GM18858 (cell line): ENCODE data around the gene ACY1.

Source experiments
- ATAC-seq: cut with Tn5 transposase; IDR thresholded peaks from one replicate; pipeline ENCODE4 v1.9.1; 2021; ENCODE audit not compliant: unreplicated experiment

Gene ACY1

DNA sequence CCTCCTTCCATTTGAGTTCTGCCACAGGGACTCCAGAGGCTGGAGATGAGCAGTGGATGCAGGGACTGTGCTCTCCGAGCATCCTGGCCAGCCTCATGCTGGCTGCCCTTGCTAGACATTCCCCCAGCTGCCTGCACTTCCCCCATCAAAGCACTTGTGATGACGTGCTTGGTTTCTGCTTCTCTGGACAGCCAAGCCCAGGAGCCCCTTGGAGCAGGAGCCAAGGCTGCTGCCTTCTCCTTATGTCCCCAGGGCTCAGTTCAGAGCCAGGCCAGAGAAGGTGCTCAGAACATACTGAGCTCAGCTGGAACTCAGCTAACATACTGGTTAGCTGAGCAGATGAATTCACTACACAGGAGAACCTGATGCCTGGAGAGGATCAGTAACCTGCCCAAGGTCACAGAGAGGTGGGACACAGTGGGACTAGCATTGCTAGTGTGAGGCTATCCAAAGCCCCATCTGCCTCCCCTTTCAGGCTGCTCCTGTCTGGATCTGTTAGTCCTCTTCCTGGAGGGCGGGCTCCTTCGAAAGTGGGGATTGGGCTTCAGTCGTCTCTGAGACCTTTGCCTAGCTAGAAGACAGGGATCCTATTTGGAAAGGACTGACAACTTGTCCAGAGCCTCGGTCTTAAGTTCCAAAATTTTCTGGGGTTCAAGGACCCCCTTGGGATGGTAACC, 20.3 kb upstream of the ACY1 start:
- ATAC-seq = no peak

- ATAC-seq = no peak
These were observed 19.3 kb upstream of the ACY1 start for GRCh38 chr3:51963951-51964451.

DNA sequence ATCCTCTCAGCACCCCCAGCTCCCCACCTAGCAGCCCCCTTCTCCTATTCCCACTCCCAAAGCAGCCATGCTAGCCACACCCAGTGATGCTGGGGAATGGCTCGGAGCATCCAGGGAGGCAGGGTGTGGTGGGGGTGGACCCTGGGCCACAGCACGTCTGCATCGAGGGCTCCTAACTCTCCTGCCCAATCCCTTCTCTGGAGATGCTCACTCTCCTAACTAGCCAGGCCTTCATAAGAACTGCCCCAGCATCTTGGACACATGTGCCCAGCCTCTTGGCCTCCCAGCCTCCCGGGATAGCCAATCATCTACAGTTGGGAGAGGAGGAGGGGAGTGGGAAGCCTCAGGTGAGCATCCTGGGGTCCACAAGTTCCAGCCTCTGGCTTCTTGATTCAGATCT, 18.8 kb upstream of the ACY1 start:
- no peak for ATAC-seq

GRCh38 chr3:51966016-51966415, 17.3 kb upstream of the ACY1 start:
- ATAC-seq = no peak

- ATAC-seq = no peak
These were observed 16.8 kb upstream of the ACY1 start for GRCh38 chr3:51966486-51966885.

DNA sequence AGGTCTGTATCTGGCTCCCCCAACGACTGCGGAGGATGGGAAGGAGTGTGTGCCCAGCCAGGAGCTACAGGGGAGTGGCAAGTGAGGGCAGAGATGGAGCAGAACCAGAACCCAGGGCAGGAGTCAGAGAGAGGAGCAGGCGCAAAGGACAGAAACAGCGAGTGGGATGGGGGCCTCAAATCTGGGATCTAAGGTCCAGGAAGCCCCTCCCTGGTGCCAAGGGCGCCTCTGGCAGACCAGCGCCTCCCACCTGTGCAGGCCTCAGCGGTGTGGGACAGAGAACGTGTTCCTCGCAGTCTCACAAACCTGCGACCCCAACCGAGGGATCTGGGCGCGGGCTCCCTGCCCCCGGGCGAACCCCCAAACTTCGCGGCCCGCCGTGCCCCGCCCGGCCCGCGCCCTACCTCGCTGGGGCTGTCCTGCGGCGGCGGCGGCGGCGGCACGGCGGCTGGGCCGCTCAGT, 16.4 kb upstream of the ACY1 start:
- no peak for ATAC-seq

GRCh38 chr3:51967384-51968169, 15.8 kb upstream of the ACY1 start, which contains the start of gene PCBP4:
Gene PCBP4, minus strand, starts transcription at chr3:51967454. Its CDS starts 6,214 bp downstream, at chr3:51961240.
- no peak for ATAC-seq

GRCh38 chr3:51968170-51968775, 15.1 kb upstream of the ACY1 start:
- no peak for ATAC-seq

- no peak for ATAC-seq
These were observed 14.3 kb upstream of the ACY1 start for GRCh38 chr3:51968883-51969678.

DNA sequence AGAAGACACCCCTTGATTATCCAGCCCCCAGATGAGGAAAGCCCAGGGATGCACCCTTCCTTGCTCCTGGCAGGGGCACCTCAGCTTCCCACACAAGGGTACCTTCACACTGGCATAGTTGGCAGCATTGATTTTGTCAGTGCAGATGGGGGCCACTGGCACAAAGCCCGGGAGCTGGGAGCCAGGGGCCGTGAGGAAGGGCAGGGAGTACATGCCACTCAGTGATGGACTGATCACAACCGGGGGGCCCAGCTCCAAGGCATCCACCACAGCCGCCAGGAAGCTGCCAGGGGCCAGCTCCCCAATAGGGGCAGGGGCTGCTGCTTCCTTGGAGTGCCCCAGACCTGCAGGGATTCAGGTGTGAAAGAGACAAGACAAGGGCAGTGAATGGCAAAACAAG, 13.5 kb upstream of the ACY1 start:
- no peak for ATAC-seq

- ATAC-seq = no peak
These were observed 12.6 kb upstream of the ACY1 start for GRCh38 chr3:51970606-51971300.

- ATAC-seq = no peak
These were observed 12.0 kb upstream of the ACY1 start for GRCh38 chr3:51971350-51971749.

- ATAC-seq = no peak
These were observed 8.9 kb upstream of the ACY1 start for GRCh38 chr3:51974277-51974962.

- peak; percentile 39 for ATAC-seq
These were observed 8.1 kb upstream of the ACY1 start, which contains the start of gene ABHD14A for GRCh38 chr3:51974963-51975851. Gene ABHD14A, plus strand, starts transcription at chr3:51975064. Its CDS starts 72 bp downstream, at chr3:51975136.

DNA sequence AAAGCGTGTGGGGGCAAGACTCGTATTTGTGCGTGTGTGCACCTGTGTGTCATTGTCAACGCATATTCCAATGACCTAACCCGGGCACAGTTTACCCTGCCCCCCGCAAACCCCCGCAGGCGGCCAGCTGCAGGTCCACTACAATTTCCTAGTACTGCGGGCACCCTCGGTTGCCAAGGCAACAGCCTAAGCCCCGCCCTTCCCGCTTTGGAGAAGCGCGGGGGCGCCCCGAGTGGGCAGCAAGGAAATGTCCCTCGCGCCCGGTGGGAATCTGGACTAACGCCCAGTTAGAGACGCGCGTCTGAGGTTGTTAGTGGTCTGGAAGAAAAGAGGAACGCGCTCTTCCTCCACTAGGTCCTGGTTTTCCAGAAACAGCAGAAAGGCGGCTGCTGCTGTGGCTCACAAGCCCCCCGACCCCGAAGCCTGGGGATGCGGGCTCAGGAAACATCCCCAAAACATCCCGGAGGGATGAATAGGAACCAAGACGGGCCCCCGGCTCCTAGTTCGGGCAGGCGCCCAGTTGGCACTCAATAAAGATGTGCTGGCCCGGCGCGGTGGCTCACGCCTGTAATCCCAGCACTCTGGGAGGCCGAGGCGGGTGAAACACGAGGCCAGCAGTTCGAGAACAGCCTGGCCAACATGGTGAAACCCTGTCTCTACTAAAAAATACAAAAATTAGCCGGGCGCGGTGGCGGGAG, 7.3 kb upstream of the ACY1 start:
- no peak for ATAC-seq

- no peak for ATAC-seq
These were observed 5.7 kb upstream of the ACY1 start for GRCh38 chr3:51977446-51978142.

DNA sequence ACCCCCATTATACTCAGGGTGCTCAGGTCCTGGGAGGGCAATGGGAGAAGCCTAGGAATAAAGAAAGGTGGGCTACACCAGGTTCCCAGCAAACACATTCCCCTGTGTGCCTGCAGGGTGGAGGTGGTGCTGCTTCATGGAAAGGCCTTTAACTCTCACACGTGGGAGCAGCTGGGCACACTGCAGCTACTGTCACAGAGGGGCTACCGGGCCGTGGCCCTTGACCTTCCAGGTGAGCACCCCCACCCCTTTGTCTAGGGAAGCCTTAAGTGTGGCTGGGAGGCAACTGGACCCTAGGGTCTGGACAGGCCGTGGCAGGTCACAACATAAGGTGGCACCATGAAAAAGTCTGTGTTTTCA, 5.2 kb upstream of the ACY1 start:
- ATAC-seq = no peak

- ATAC-seq = no peak
These were observed 3.1 kb upstream of the ACY1 start for GRCh38 chr3:51980253-51980652.
